Measurements from ENCODE around the gene SORL1. TPM values are rescaled to one million over a fixed set of nuclear protein-coding genes. Genes with fewer than 3 reads are reported as not detected.

SORL1 gene
- total and polyA plus RNA-seq, 2 of the 13 experiments (the other 11 are each of a cell fraction or from before 2014, with no cell fraction given) = 21.3 to 148 TPM

GRCh38 chr11:121437018-121437685, 15.0 kb upstream of the SORL1 start:
- in situ Hi-C loops (cut with HindIII; ENCODE audit: extremely low pct_ligation_motif_present, low pct_unique_long_range_greater_than_20kb) = no loop called here
- ChIA-PET POLR2A (no interaction called here), CTCF (ENCODE audit: low intra/inter-chr PET ratio, low total read pairs) (no interaction called here)
- FAIRE-seq = no peak
- ATAC-seq = no peak
- H2AFZ ChIP-seq (ENCODE audit: low read length) = no peak overlapping the region
- no peaks in the 10 kb centered on the region for H3K4me1 ChIP-seq (ENCODE audit: insufficient read depth, low read length)
- no peaks in the 10 kb centered on the region for H3K9me3 ChIP-seq (ENCODE audit: low read length)
- H3K79me2 ChIP-seq (ENCODE audit: insufficient read depth, low read length) = no peaks in the 10 kb centered on the region
- BruUV-seq (replicated peaks) = no TSS peak
- H3K27me3 ChIP-seq (ENCODE audit: control insufficient read depth in 1 of 2, insufficient read depth in 2 of 2, low read length in 2 of 2) = no peaks in the 10 kb centered on the region; a peak in 1 of 5 replicates
- H3K4me2 ChIP-seq (ENCODE audit: low read depth, low read length) = no peak overlapping the region
- intact Hi-C loops (cut with micrococcal nuclease; ENCODE audit: unreplicated experiment) = no loop called here
- H3K36me3 ChIP-seq (replicated peaks in 1 of 2; ENCODE audit: control insufficient read depth in 1 of 2, insufficient read depth in 2 of 2, low read length in 2 of 2) = no peaks in the 10 kb centered on the region
- no peak overlapping the region for H3K9ac ChIP-seq (ENCODE audit: insufficient read depth, low read depth, low read length)
- H3K4me3 ChIP-seq (replicated peaks in 1 of 3; ENCODE audit: insufficient read depth in 1 of 3, low read depth in 2 of 3, low read length in 3 of 3) = no peak overlapping the region
- DNase-seq (ENCODE audit: low spot score) = no peak
- H4K20me1 ChIP-seq (ENCODE audit: insufficient read depth, low read length) = no peaks in the 10 kb centered on the region
- no peak for TF ChIP-seq KDM5B (CRISPR knock-in tag; IDR thresholded peaks at IDR 0.05; ENCODE audit: borderline replicate concordance)
- no peak for TF ChIP-seq ZNF264 (CRISPR knock-in tag; IDR thresholded peaks at IDR 0.05)
- TF ChIP-seq, protein P1, sequence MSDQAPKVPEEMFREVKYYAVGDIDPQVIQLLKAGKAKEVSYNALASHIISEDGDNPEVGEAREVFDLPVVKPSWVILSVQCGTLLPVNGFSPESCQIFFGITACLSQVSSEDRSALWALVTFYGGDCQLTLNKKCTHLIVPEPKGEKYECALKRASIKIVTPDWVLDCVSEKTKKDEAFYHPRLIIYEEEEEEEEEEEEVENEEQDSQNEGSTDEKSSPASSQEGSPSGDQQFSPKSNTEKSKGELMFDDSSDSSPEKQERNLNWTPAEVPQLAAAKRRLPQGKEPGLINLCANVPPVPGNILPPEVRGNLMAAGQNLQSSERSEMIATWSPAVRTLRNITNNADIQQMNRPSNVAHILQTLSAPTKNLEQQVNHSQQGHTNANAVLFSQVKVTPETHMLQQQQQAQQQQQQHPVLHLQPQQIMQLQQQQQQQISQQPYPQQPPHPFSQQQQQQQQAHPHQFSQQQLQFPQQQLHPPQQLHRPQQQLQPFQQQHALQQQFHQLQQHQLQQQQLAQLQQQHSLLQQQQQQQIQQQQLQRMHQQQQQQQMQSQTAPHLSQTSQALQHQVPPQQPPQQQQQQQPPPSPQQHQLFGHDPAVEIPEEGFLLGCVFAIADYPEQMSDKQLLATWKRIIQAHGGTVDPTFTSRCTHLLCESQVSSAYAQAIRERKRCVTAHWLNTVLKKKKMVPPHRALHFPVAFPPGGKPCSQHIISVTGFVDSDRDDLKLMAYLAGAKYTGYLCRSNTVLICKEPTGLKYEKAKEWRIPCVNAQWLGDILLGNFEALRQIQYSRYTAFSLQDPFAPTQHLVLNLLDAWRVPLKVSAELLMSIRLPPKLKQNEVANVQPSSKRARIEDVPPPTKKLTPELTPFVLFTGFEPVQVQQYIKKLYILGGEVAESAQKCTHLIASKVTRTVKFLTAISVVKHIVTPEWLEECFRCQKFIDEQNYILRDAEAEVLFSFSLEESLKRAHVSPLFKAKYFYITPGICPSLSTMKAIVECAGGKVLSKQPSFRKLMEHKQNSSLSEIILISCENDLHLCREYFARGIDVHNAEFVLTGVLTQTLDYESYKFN (CRISPR knock-in tag; conservative IDR thresholded peaks at IDR 0.05) = no peak
- TF ChIP-seq ZNF44 (CRISPR knock-in tag; IDR thresholded peaks at IDR 0.05) = no peak
- TF ChIP-seq ESRRA (CRISPR knock-in tag; IDR thresholded peaks at IDR 0.05; ENCODE audit: low read depth) = no peak
- TF ChIP-seq GRHL1 (CRISPR knock-in tag; conservative IDR thresholded peaks at IDR 0.05) = no peak
- TF ChIP-seq NCOR1 (IDR thresholded peaks at IDR 0.05; ENCODE audit: borderline replicate concordance, low read length) = no peak
- TF ChIP-seq ZNF10 (CRISPR knock-in tag; IDR thresholded peaks at IDR 0.05; ENCODE audit: borderline replicate concordance, low read depth) = no peak
- no peak for TF ChIP-seq KLF11 (CRISPR knock-in tag; IDR thresholded peaks at IDR 0.05)
- TF ChIP-seq ZNF496 (CRISPR knock-in tag; IDR thresholded peaks at IDR 0.05; ENCODE audit: insufficient replicate concordance) = no peak
- TF ChIP-seq ZNF354B (CRISPR knock-in tag; IDR thresholded peaks at IDR 0.05) = no peak
- TF ChIP-seq ZNF7 (CRISPR knock-in tag; IDR thresholded peaks at IDR 0.05) = no peak
- TF ChIP-seq GMEB2 (CRISPR knock-in tag; IDR thresholded peaks at IDR 0.05; ENCODE audit: low read depth) = no peak
- TF ChIP-seq BHLHE40 (IDR thresholded peaks at IDR 0.05; ENCODE audit: low read length) = no peak
- no peak for TF ChIP-seq ZNF160 (CRISPR knock-in tag; IDR thresholded peaks at IDR 0.05)
- no peak for TF ChIP-seq ZNF335 (CRISPR knock-in tag; IDR thresholded peaks at IDR 0.05)
- no peak for TF ChIP-seq RFX3 (CRISPR knock-in tag; IDR thresholded peaks at IDR 0.05)
- H3K27ac ChIP-seq (ENCODE audit: extremely low read length, insufficient read depth, low read length) = no peak overlapping the region

All from HepG2 (cell line).